B cell (primary cell): Measurements from ENCODE around the gene JUND. TPM values are rescaled to one million over a fixed set of nuclear protein-coding genes. Genes with fewer than 3 reads are reported as not detected.
A peak's percentile ranks its signal among the peaks of the same experiment; 100 is the strongest.

Source experiments
- ATAC-seq: fragments of 200-7000 bp; cut with Tn5 transposase; one replicate; pipeline ENCODE4 v1.10.0; 2021; ENCODE audit warnings: low read depth, mild to moderate bottlenecking, moderate number of reproducible peaks, moderate library complexity
- CTCF ChIA-PET: fragments of 350-600 bp; sonication (Branson Sonifier 250); formaldehyde crosslinking; loops from one replicate; lab custom pipeline; 2021; ENCODE audit warnings: antibody characterized with exemption, inconsistent platforms; lab: Charles Lee
- POLR2A ChIA-PET: fragments of 350-600 bp; sonication (Branson Sonifier 250); formaldehyde crosslinking; loops from one replicate; lab custom pipeline; 2021; ENCODE audit warnings: antibody characterized with exemption; lab: Charles Lee
- DNase-seq: peaks from one replicate; pipeline ENCODE4 v3.0.0; 2013
- H2AFZ ChIP-seq: 2 replicates; pipeline ENCODE4 v1.6.1; 2012; ENCODE audit warnings: mild to moderate bottlenecking, low read depth, low read length; ENCODE audit not compliant: insufficient read depth, poor library complexity, severe bottlenecking
- H3K27ac ChIP-seq, 2 donors: 1 replicate in 1 of 2; 2 replicates in 1 of 2; pipeline ENCODE4 v1.5.1; 2012 to 2013; ENCODE audit warnings: low read length in 2 of 2, mild to moderate bottlenecking in 2 of 2, moderate library complexity in 1 of 2
- H3K27me3 ChIP-seq, 4 experiments: fragments of 200-600 bp in 1 of 4; sonication (generic) in 1 of 4; replicated peaks in 1 of 4; 1 replicate in 2 of 4; 2 replicates in 2 of 4; pipeline versions ENCODE4 v1.6.1 to v1.7.0; 2013 to 2016; ENCODE audit warnings: low read length in 3 of 4, mild to moderate bottlenecking in 2 of 4, mixed read lengths in 1 of 4, moderate library complexity in 1 of 4; ENCODE audit not compliant: insufficient read depth in 4 of 4, control insufficient read depth in 3 of 4; ENCODE audit errors: control extremely low read depth in 1 of 4
- H3K36me3 ChIP-seq, 2 experiments: replicated peaks in 1 of 2; 1 replicate in 1 of 2; 2 replicates in 1 of 2; pipeline versions ENCODE4 v1.6.1 to v1.7.1; 2013; ENCODE audit warnings: low read length in 1 of 2; ENCODE audit not compliant: insufficient read depth in 2 of 2, control insufficient read depth in 1 of 2; ENCODE audit errors: control extremely low read depth in 1 of 2, extremely low read depth in 1 of 2
- H3K4me1 ChIP-seq, 2 donors: fragments of 200-600 bp in 1 of 2; sonication (generic) in 1 of 2; 1 replicate in 1 of 2; 2 replicates in 1 of 2; pipeline versions ENCODE4 v1.5.1 to v1.6.1; 2013 to 2017; ENCODE audit warnings: low read length in 2 of 2; ENCODE audit not compliant: control insufficient read depth in 2 of 2, insufficient read depth in 2 of 2
- H3K4me2 ChIP-seq: replicated peaks from 2 replicates; pipeline ENCODE3; 2012; ENCODE audit warnings: mild to moderate bottlenecking, low read depth, low read length; ENCODE audit not compliant: poor library complexity, severe bottlenecking
- H3K4me3 ChIP-seq, 5 experiments: fragments of 200-600 bp in 1 of 5; sonication (generic) in 1 of 5; 1 replicate in 3 of 5; 2 replicates in 2 of 5; pipeline versions ENCODE4 v1.5.1 to v1.7.0; 2011 to 2016; ENCODE audit warnings: low read length in 4 of 5, mild to moderate bottlenecking in 4 of 5, low read depth in 2 of 5, control low read depth in 1 of 5, moderate library complexity in 1 of 5; ENCODE audit not compliant: insufficient read depth in 1 of 5; ENCODE audit errors: control extremely low read depth in 1 of 5, extremely low read depth in 1 of 5
- H3K79me2 ChIP-seq: fragments of 200-600 bp; sonication (generic); one replicate; pipeline ENCODE4 v1.6.0; 2016; ENCODE audit warnings: low read length; ENCODE audit not compliant: control insufficient read depth, insufficient read depth
- H3K9ac ChIP-seq: fragments of 200-600 bp; sonication (generic); 2 replicates; pipeline ENCODE4 v1.6.1; 2017; ENCODE audit warnings: mild to moderate bottlenecking, low read length, moderate library complexity
- H3K9me3 ChIP-seq, 3 donors: one replicate each; pipeline versions ENCODE4 v1.6.1 to v1.7.1; 2013; ENCODE audit warnings: low read length in 2 of 3; ENCODE audit not compliant: control insufficient read depth in 2 of 3, insufficient read depth in 1 of 3; ENCODE audit errors: control extremely low read depth in 1 of 3
- H4K20me1 ChIP-seq: 2 replicates; pipeline ENCODE4 v1.6.0; 2012; ENCODE audit warnings: mild to moderate bottlenecking, low read length; ENCODE audit not compliant: insufficient read depth, control insufficient read depth, poor library complexity, severe bottlenecking
- H3K27ac Mint-ChIP-seq: one replicate; pipeline ENCODE4 v1.8.0; 2021; ENCODE audit warnings: mixed read lengths
- H3K27me3 Mint-ChIP-seq: one replicate; pipeline ENCODE4 v1.8.0; 2021; ENCODE audit warnings: mixed read lengths
- H3K4me1 Mint-ChIP-seq: one replicate; pipeline ENCODE4 v1.8.0; 2021; ENCODE audit warnings: mixed read lengths
- H3K4me3 Mint-ChIP-seq: one replicate; pipeline ENCODE4 v1.8.0; 2021; ENCODE audit warnings: mixed read lengths
- H3K9me3 Mint-ChIP-seq: one replicate; pipeline ENCODE4 v1.8.0; 2022; ENCODE audit warnings: mixed read lengths; ENCODE audit not compliant: insufficient read depth
- EZH2 ChIP-seq: IDR thresholded peaks from 2 replicates; pipeline ENCODE4 v1.6.1; 2012; ENCODE audit warnings: borderline replicate concordance, low read depth, mild to moderate bottlenecking, moderate library complexity, low read length; ENCODE audit not compliant: insufficient read depth, poor library complexity, severe bottlenecking
- WGBS: methylation state at CpG from one replicate; pipeline ENCODE4 v1.1.5; 2013; ENCODE audit warnings: missing lambda C conversion rate; ENCODE audit not compliant: insufficient coverage; 5-methylcytosine and 5-hydroxymethylcytosine counted together
- intact Hi-C: fragments of 100-400 bp; cut with micrococcal nuclease; formaldehyde crosslinking; loops from one replicate; pipeline ENCODE4 v1.10.0; 2022
- polyA plus RNA-seq: library from polyadenylated mRNA; depleted of rRNA; stranded (reverse); fragments of >200 nt; gene quantifications from 2 replicates; pipeline ENCODE4 v1.2.3, GENCODE V29; 2012
- total RNA-seq, 2 donors: library from RNA; stranded (reverse); fragments of 120-200 nt in 1 of 2; gene quantifications; 1 replicate in 1 of 2; 2 replicates in 1 of 2; pipeline versions ENCODE4 v1.2.3 to v1.2.4, GENCODE V29; 2013 to 2022
- TF ChIP-seq, protein P1 (sequence below): fragments of 200-600 bp; IDR thresholded peaks from one replicate; pipeline ENCODE4 v1.8.0; 2022; ENCODE audit warnings: antibody characterized with exemption, mild to moderate bottlenecking

The JUND gene
- total and polyA plus RNA-seq, 2 donors (not counting 1 experiment from before 2014, with no cell fraction given), result 628 to 5,593 TPM

DNA sequence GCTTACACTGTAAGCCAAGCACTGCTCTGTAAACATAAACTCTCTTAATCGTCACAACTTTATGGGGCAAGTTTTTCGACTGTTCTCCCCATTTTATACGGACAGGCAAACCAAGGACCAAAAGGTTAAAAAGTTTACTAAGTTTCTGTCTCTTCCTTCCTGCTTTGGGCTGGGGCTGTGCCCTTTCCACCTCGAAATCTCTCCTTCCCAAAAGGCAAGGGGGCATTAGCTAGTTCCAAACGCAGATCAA, 2.2 kb downstream of the JUND start:
- no peak for ATAC-seq
- intact Hi-C loops, result loop anchor here (1.0 to 2.0 kb wide), 5 partner anchors 26 to 132 kb away; partner anchors contain the start of gene LSM4
- peak overlapping the region; percentile 97 for H3K4me3 Mint-ChIP-seq
- H3K27ac ChIP-seq, result peak overlapping the region; percentile 99 to 100
- no peaks in the 10 kb centered on the region for H3K27me3 ChIP-seq
- POLR2A ChIA-PET, result interaction anchor here (0.5 to 7.2 kb wide), 23 partner anchors 9 to 922 kb away, joined by 3 to 318 read pairs (median 9); partner anchors contain the start of genes LSM4, MAST3, MPV17L2 and RAB3A
- peaks cover 0 to 41% of the 10 kb centered on the region in 2 experiments for H3K36me3 ChIP-seq
- H3K79me2 ChIP-seq, result peaks cover 68% of the 10 kb centered on the region
- H2AFZ ChIP-seq, result no peak overlapping the region
- peak overlapping the region; percentile 89 for H3K4me2 ChIP-seq
- H3K9ac ChIP-seq, result peak overlapping the region; percentile 100
- WGBS, result 9% methylated on average over 5 of the region's 5 CpGs
- peak overlapping the region; percentile 58 to 98 (median 94) for H3K4me3 ChIP-seq
- peaks cover 50% of the 10 kb centered on the region for H3K4me1 Mint-ChIP-seq
- TF ChIP-seq, protein P1, sequence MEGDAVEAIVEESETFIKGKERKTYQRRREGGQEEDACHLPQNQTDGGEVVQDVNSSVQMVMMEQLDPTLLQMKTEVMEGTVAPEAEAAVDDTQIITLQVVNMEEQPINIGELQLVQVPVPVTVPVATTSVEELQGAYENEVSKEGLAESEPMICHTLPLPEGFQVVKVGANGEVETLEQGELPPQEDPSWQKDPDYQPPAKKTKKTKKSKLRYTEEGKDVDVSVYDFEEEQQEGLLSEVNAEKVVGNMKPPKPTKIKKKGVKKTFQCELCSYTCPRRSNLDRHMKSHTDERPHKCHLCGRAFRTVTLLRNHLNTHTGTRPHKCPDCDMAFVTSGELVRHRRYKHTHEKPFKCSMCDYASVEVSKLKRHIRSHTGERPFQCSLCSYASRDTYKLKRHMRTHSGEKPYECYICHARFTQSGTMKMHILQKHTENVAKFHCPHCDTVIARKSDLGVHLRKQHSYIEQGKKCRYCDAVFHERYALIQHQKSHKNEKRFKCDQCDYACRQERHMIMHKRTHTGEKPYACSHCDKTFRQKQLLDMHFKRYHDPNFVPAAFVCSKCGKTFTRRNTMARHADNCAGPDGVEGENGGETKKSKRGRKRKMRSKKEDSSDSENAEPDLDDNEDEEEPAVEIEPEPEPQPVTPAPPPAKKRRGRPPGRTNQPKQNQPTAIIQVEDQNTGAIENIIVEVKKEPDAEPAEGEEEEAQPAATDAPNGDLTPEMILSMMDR, result no peak
- TF ChIP-seq EZH2, result no peak
- no peaks in the 10 kb centered on the region for H3K9me3 ChIP-seq
- no peaks in the 10 kb centered on the region for H3K9me3 Mint-ChIP-seq
- CTCF ChIA-PET, result interaction anchor here (0.7 to 6.8 kb wide), 41 partner anchors 9 to 349 kb away, joined by 3 to 259 read pairs (median 5); partner anchors contain the start of genes IFI30, LRRC25, LSM4 and MPV17L2
- peaks cover 69% of the 10 kb centered on the region for H4K20me1 ChIP-seq
- H3K27ac Mint-ChIP-seq, result peak overlapping the region; percentile 97
- DNase-seq, result no peak
- H3K27me3 Mint-ChIP-seq, result no peaks in the 10 kb centered on the region
- H3K4me1 ChIP-seq, result peaks cover 21 to 47% of the 10 kb centered on the region in 2 donors

DNA sequence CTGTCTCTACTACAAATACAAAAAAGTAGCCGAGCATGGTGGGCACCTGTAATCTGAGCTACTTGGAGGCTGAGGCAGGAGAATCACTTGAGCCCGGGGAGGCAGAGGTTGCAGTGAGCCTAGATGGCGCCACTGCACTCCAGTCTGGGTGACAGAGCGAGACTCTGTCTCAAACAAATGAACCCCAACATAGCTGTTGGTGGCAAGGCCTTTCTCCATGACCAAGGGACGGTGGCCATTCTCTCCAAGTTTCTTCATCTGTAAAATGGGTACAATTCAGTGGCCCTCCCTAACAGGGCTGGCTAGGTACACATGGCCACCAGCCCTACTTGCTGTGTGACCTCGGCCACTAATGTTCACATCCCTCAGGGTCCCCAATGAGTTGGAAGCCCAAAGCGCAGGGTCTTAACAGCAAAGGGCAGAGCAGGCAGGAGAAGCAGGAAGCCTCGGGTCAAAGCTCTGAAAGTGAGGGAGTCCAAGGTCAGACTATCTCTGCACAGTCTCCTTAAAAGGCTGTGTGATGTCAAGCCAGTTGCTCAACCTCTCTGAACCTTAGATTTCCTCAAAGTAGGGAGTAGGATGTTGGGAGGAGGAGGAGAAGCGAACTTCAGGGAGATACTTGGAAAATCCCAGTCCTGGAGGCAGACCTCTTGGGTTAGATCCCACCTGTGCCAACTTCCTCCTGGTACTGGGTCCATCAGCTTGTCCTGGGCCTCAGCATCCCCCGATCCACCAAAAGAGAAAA, 2.7 kb downstream of the JUND start:
- Histone ChIP-seq H3K9me3 (no peaks in the 10 kb centered on the region), H3K27me3 (no peaks in the 10 kb centered on the region), H3K4me1 (peaks cover 21 to 48% of the 10 kb centered on the region in 2 donors), H3K9ac (peak overlapping the region; percentile 100), H3K36me3 (peaks cover 0 to 41% of the 10 kb centered on the region in 2 experiments), H3K79me2 (peaks cover 73% of the 10 kb centered on the region), H2AFZ (no peak overlapping the region), H3K4me3 (peak overlapping the region; percentile 58 to 98 (median 94)), H3K4me2 (peak overlapping the region; percentile 89), H3K27ac (peak overlapping the region; percentile 99 to 100), H4K20me1 (peaks cover 74% of the 10 kb centered on the region)
- intact Hi-C loops, result loop anchor here (1.0 to 2.0 kb wide), 5 partner anchors 27 to 132 kb away; partner anchors contain the start of gene LSM4
- ChIA-PET CTCF (interaction anchor here (0.9 to 6.8 kb wide), 33 partner anchors 9 to 348 kb away, joined by 3 to 259 read pairs (median 9); partner anchors contain the start of genes IFI30, LSM4, MPV17L2 and PGPEP1), POLR2A (interaction anchor here (0.5 to 7.2 kb wide), 18 partner anchors 9 to 316 kb away, joined by 3 to 318 read pairs (median 8); partner anchors contain the start of genes LSM4, MPV17L2 and RAB3A)
- Mint-ChIP-seq H3K27me3 (no peaks in the 10 kb centered on the region), H3K9me3 (no peaks in the 10 kb centered on the region), H3K4me3 (peak overlapping the region; percentile 97), H3K4me1 (peaks cover 50% of the 10 kb centered on the region), H3K27ac (peak overlapping the region; percentile 97)
- DNase-seq (peak; percentile 77), ATAC-seq (no peak)
- TF ChIP-seq, protein P1, result peak; percentile 43
- no peak for TF ChIP-seq EZH2
- WGBS, result 80% methylated on average over 9 of the region's 10 CpGs
